ENCODE data around the gene MYL4.
"Not testable (repeated sequence)": the region's sequence is repeated elsewhere in the genome, so short reads cannot be mapped to it uniquely, and the experiment has no call there.

MYL4 gene

DNA sequence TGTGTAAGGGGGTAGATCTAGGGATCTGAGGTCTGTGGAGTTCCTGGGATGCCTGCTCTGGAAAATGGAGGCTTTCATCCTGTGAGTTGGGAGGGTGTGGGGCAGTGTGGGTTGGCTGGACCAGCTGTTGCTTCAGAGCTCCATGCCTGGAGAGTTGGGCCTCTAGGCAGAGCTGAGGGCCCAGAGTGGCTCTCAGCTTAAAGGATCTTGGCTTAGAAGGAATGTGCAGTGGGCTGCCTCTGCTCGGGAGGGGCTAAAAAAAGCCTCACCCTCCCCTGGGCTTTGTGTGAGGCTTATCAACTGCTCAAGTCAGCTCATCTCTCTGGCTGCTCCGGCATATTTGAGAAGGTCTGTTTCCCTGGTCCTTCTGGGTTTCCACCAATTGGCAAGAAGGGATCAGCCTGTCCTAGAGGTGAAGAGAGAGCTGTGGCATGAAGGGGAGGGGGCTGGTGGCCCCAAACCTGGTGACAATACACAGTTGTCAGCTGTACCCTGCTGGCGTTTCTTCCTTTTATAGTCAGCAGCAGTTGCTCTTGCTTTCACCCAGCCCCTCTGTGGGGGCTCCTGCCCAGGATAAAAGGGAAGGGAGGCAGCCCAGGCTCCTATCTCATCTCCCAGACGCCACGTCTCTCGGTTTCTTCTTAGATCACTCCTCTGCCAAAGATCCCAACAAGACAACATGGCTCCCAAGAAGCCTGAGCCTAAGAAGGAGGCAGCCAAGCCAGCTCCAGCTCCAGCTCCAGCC is at the start of gene MYL4:
Gene MYL4 (plus strand): TSS at position 605 of the 745 bp plus-strand sequence. CDS start 75 bp downstream, at position 680.
- DNase-seq (ENCODE audit: low spot score), result no peak

GRCh38 chr17:47162013-47162622 is 47.0 kb upstream of the MYL4 start:
- no peak for DNase-seq (ENCODE audit: low spot score)

DNA sequence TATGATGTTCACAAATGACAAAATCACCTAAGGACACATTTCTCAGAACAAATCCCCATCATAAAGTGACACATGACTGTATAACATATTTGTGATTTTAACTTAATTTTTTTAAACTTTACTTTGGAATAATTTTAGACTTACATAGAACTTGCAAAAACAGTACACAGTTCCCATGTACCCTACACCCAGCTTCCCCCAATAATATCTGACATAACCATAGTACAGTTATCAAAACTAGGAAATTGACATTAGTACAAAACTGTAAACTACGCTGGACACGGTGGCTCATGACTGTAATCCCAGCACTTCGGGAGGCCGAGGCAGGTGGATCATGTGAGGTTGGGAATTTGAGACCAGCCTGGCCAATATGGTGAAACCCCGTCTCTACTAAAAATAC is 44.9 kb upstream of the MYL4 start:
- DNase-seq (ENCODE audit: low spot score), result no peak

GRCh38 chr17:47165137-47165536 is 44.0 kb upstream of the MYL4 start:
- no peak for DNase-seq (ENCODE audit: low spot score)

GRCh38 chr17:47166854-47167253 is 42.3 kb upstream of the MYL4 start:
- DNase-seq (ENCODE audit: low spot score), result not testable (repeated sequence)

DNA sequence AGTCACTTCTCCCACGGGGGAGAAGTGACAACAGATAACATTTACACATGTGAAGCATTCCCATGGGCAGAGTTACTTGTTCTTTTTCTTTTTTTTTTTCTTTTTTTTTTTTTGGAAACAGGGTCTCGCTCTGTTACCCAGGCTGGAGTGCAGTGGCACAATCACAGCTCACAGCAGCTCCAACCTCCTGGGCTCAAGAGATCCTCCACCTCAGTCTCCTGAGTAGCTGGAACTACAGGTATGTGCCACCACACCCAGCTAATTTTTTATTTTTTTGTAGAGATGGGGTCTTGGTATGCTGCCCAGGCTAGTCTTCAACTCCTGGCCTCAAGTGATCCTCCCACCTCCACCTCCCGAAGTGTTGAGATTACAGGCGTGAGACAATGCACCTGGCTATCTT is 40.3 kb upstream of the MYL4 start:
- not testable (repeated sequence) for DNase-seq (ENCODE audit: low spot score)

DNA sequence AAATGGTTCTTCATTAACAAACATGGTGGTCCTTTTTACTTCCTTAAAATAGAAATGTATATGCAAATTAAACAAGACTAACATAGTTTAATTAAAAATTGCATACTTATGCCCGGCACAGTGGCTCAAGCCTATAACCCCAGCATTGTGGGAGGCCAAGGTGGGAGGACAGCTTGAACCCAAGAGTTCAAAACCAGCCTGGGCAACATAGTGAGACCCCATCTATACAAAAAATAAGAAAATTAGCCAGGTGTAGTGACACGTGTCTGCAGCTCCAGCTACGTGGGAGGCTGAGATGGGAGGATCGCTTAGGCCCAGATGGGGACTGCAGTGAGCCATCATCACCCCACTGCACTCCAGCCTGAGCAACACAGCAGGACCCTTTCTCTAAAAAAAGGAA is 38.4 kb upstream of the MYL4 start:
- no peak for DNase-seq (ENCODE audit: low spot score)

GRCh38 chr17:47172696-47173565 is 36.2 kb upstream of the MYL4 start:
- peak; percentile 9 for DNase-seq (ENCODE audit: low spot score)

DNA sequence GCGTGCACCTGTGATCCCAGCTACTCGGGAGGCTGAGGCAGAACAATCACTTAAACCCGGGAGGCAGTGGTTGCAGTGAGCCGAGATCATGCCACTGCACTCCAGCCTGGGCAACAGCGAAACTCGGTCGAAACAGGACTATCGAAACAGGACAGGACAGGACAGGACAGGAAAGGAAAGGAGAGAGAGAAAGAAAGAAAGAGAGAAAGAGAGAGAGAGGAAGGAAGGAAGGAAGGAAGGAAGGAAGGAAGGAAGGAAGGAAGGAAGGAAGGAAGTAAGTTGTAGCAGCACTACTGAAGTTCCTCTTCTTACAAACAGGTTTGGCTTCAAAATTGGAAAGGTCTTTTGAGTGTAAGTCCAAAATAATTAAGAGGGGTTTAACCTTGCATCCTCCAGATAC is 34.3 kb upstream of the MYL4 start:
- DNase-seq (ENCODE audit: low spot score), result not testable (repeated sequence)

- DNase-seq (ENCODE audit: low spot score), result no peak
These were observed 32.7 kb upstream of the MYL4 start for GRCh38 chr17:47176389-47176826.

GRCh38 chr17:47177261-47177660 is 31.9 kb upstream of the MYL4 start:
- no peak for DNase-seq (ENCODE audit: low spot score)

GRCh38 chr17:47179141-47179540 is 30.0 kb upstream of the MYL4 start:
- DNase-seq (ENCODE audit: low spot score), result no peak

DNA sequence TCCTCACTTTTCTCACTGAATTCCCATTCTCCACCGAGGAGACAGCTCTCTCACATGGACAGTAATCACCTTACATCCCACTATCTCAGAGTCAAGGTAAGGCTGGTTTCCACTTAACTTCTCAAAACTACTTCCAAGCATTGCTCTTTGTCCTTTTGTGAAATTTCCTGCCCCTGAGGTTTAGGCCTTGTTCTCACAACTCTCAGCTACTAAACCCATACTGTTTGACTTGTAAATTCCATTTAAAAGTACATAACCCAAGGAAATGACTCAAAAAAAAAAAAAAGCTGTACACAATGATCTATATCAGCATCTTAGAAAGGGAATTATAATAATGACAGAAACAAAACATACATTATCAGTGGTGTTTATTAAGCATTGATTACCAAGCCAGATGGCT is 28.8 kb upstream of the MYL4 start:
- DNase-seq (ENCODE audit: low spot score), result no peak

DNA sequence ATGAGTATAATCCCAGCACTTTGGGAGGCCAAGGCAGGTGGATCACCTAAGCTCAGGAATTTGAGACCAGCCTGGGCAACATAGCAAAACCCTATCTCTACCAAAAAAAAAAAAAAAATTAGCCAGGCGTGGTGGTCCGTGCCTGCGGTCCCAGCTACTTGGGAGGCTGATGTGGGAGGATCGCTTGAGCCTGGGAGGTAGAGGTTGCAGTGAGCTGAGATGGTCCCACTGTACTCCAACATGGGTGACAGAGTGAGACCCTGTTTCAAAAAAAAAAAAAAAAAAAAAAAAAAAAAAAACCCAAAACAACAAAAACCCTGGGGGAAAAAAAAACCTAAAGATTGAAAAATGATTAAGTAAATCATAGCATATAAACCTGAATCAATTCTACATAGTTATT is 28.2 kb upstream of the MYL4 start:
- not testable (repeated sequence) for DNase-seq (ENCODE audit: low spot score)

GRCh38 chr17:47184681-47185080 is 24.5 kb upstream of the MYL4 start:
- peak; percentile 42 for DNase-seq (ENCODE audit: low spot score)

- DNase-seq (ENCODE audit: low spot score), result peak; percentile 24
These were observed 20.8 kb upstream of the MYL4 start for GRCh38 chr17:47188271-47188875.

DNA sequence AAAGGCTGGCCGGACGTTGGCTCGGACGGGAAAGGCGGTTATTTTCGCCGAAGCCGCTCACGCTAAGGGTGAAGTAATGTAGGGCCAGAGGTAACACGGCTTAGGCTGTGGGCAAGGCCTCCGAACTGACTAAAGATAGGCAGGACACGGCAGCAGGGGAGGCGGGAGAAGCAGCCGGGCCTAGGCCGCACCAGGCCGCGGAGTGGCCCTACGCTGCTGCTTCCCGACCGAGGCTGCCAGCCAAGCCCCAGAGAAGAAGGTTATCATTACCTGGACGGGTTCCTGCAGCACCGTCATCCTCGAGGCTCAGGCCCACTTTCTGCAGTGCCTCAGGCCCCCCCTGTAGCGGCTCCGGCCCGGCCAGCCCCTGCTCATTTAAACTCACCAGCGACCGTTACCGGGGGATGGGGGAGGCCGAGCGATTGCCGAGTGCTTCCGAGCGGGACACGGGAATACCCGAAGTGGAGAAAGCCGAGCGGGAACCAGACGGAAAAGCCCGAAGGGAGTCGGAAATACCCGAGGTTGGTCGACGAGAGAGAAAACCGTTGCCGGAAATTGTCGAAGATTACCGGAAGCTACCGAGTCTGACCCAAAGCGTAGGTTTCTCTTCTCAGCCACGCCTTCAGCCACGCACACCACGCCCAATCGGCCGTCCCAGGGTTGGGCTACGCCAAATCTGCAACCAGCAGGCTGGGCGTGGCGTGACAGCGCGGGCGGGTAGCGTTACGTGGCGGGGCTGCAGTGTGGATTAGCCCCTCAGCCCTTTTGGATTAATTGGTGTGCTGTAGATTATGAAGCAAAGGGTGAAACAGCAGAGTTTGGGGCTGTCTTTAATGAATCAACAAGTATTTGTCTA is 20.0 kb upstream of the MYL4 start, which contains the start of gene CDC27:
Gene CDC27 (minus strand): TSS at position 420 of the 856 bp plus-strand sequence. CDS start 123 bp downstream, at position 297.
- DNase-seq (ENCODE audit: low spot score), result peak; percentile 97

DNA sequence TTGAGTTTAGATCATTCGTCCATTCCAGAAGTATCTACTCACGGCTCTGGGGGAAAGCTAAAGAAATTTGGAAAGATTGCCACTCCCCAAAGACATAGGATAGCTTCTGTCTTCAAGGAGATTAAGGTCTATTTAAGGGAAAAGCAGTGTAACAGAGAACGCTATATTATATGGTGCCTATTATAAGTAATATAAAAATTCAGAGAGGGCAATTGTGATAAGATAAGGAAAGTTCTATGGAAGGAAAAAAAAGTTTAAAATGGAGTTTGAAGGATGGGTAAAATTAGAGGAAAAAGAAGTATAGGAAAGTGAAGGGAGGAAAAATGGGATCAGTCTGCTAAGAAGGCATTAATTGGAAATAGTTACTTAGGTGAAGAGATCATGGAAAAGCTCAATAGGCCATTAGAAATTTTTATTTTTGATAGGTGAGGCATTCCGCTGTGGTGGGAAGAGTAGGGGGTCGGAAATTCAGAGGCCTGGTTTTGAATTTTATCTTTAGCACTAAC is 19.4 kb upstream of the MYL4 start:
- no peak for DNase-seq (ENCODE audit: low spot score)

- DNase-seq (ENCODE audit: low spot score), result no peak
These were observed 18.9 kb upstream of the MYL4 start for GRCh38 chr17:47190243-47190642.

- no peak for DNase-seq (ENCODE audit: low spot score)
These were observed 18.4 kb upstream of the MYL4 start for GRCh38 chr17:47190770-47191169.

GRCh38 chr17:47192554-47192953 is 16.6 kb upstream of the MYL4 start:
- DNase-seq (ENCODE audit: low spot score), result peak; percentile 29

Data from GM03348 (cell line).